ENCODE data around the gene TMTC3. TPM values are rescaled to one million over a fixed set of nuclear protein-coding genes. Genes with fewer than 3 reads are reported as not detected.

TMTC3 gene
- total RNA-seq, 1 donor from 2014 or later = 35.2 TPM

- Mint-ChIP-seq H3K36me3 (ENCODE audit: insufficient read depth) (no peaks in the 10 kb centered on the region), H3K4me3 (ENCODE audit: low read depth) (no peak overlapping the region), H3K9me3 (ENCODE audit: low read depth) (peaks cover 34% of the 10 kb centered on the region), H3K27me3 (no peaks in the 10 kb centered on the region), H3K4me1 (ENCODE audit: low read depth) (no peaks in the 10 kb centered on the region), H3K27ac (no peak overlapping the region)
- TF ChIP-seq, protein P1, sequence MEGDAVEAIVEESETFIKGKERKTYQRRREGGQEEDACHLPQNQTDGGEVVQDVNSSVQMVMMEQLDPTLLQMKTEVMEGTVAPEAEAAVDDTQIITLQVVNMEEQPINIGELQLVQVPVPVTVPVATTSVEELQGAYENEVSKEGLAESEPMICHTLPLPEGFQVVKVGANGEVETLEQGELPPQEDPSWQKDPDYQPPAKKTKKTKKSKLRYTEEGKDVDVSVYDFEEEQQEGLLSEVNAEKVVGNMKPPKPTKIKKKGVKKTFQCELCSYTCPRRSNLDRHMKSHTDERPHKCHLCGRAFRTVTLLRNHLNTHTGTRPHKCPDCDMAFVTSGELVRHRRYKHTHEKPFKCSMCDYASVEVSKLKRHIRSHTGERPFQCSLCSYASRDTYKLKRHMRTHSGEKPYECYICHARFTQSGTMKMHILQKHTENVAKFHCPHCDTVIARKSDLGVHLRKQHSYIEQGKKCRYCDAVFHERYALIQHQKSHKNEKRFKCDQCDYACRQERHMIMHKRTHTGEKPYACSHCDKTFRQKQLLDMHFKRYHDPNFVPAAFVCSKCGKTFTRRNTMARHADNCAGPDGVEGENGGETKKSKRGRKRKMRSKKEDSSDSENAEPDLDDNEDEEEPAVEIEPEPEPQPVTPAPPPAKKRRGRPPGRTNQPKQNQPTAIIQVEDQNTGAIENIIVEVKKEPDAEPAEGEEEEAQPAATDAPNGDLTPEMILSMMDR (IDR thresholded peaks at IDR 0.05; ENCODE audit: unreplicated experiment) = no peak
- no peak for DNase-seq (ENCODE audit: low spot score, unreplicated experiment)
Observed at GRCh38 chr12:88223519-88223918, 81.4 kb downstream of the TMTC3 start.

- Mint-ChIP-seq H3K4me3 (ENCODE audit: low read depth) (no peak overlapping the region), H3K27ac (no peak overlapping the region), H3K9me3 (ENCODE audit: low read depth) (peaks cover 18% of the 10 kb centered on the region), H3K36me3 (ENCODE audit: insufficient read depth) (no peaks in the 10 kb centered on the region), H3K27me3 (no peaks in the 10 kb centered on the region), H3K4me1 (ENCODE audit: low read depth) (no peaks in the 10 kb centered on the region)
- TF ChIP-seq, protein P1 (IDR thresholded peaks at IDR 0.05; ENCODE audit: unreplicated experiment) = no peak
- no peak for DNase-seq (ENCODE audit: low spot score, unreplicated experiment)
Observed at GRCh38 chr12:88225776-88226175, 83.7 kb downstream of the TMTC3 start.

DNA sequence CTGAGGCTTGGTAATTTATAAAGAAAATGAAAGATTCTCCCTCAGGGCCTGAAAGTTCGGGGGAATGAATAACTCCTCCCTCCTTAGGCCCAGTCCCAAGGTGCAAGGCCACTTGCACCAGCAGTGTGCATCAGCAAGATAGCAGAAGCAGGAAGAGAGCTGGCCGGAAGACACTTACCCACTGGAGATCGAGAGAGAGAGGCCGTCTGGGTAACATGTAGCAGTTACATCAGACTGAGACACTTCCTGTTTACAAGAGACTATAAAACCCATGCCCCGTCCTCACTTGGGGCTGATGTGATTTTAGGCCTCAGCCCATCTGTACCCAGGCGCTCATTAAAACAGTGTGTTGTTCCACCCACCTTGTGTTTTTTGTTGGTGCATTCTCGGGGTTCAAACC is 85.2 kb downstream of the TMTC3 start:
- Mint-ChIP-seq H3K27me3 (no peaks in the 10 kb centered on the region), H3K9me3 (ENCODE audit: low read depth) (peaks cover 6% of the 10 kb centered on the region), H3K27ac (no peak overlapping the region), H3K36me3 (ENCODE audit: insufficient read depth) (no peaks in the 10 kb centered on the region), H3K4me1 (ENCODE audit: low read depth) (no peaks in the 10 kb centered on the region), H3K4me3 (ENCODE audit: low read depth) (no peak overlapping the region)
- TF ChIP-seq, protein P1 (IDR thresholded peaks at IDR 0.05; ENCODE audit: unreplicated experiment) = no peak
- no peak for DNase-seq (ENCODE audit: low spot score, unreplicated experiment)

- Mint-ChIP-seq H3K9me3 (ENCODE audit: low read depth) (peaks cover 5% of the 10 kb centered on the region), H3K4me1 (ENCODE audit: low read depth) (no peaks in the 10 kb centered on the region), H3K36me3 (ENCODE audit: insufficient read depth) (no peaks in the 10 kb centered on the region), H3K4me3 (ENCODE audit: low read depth) (no peak overlapping the region), H3K27ac (no peak overlapping the region), H3K27me3 (no peaks in the 10 kb centered on the region)
- DNase-seq (ENCODE audit: low spot score, unreplicated experiment) = no peak
- TF ChIP-seq, protein P1 (IDR thresholded peaks at IDR 0.05; ENCODE audit: unreplicated experiment) = no peak
Observed at GRCh38 chr12:88227871-88228270, 85.8 kb downstream of the TMTC3 start.

DNA sequence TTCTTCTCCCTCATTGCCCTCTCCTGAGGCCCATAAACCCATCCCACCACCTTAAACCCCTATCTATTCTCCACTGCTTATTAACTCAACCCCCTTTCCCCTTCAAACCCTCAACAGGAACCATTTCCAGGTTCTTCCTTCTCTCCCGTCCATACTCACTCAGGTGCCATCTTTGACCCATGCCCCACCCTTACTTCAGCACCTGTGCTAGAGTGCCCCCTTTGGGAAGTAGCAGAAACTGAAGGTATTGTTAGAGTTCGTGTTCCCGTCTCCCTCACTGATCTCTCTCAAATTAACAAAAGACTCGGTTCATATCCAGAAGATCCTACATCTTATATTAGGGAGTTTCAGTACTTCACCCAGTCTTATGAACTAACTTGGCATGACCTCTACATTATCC is 86.6 kb downstream of the TMTC3 start:
- TF ChIP-seq, protein P1 (IDR thresholded peaks at IDR 0.05; ENCODE audit: unreplicated experiment) = no peak
- peaks cover 5% of the 10 kb centered on the region for H3K9me3 Mint-ChIP-seq (ENCODE audit: low read depth)
- H3K4me3 Mint-ChIP-seq (ENCODE audit: low read depth) = no peak overlapping the region
- no peaks in the 10 kb centered on the region for H3K36me3 Mint-ChIP-seq (ENCODE audit: insufficient read depth)
- DNase-seq (ENCODE audit: low spot score, unreplicated experiment) = no peak
- no peaks in the 10 kb centered on the region for H3K4me1 Mint-ChIP-seq (ENCODE audit: low read depth)
- no peaks in the 10 kb centered on the region for H3K27me3 Mint-ChIP-seq
- H3K27ac Mint-ChIP-seq = no peak overlapping the region

All from progenitor cell of endocrine pancreas (in vitro differentiated cells).